OCI-M1 (cell line): Measurements from ENCODE around the gene GNAQ.
A peak's percentile ranks its signal among the peaks of the same experiment; 100 is the strongest.

Experiments used
- DNase-seq: peaks from one replicate; lab custom pipeline; 2025; lab: John Stamatoyannopoulos, UW

GNAQ gene

DNA sequence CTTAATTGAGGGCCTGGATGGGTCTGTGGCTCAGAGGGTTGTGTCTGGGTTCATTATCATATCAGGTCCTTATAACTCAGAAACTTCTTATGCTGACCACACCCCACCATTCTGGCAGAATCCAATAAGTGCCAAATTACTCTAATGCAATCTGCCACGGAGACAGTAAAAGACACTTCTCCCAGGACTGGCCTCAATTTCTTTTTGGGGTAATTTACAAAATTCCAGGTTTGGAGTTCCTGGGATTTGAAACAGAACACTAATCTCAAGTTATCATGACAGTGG is 187.8 kb downstream of the GNAQ start:
- no peak for DNase-seq

DNA sequence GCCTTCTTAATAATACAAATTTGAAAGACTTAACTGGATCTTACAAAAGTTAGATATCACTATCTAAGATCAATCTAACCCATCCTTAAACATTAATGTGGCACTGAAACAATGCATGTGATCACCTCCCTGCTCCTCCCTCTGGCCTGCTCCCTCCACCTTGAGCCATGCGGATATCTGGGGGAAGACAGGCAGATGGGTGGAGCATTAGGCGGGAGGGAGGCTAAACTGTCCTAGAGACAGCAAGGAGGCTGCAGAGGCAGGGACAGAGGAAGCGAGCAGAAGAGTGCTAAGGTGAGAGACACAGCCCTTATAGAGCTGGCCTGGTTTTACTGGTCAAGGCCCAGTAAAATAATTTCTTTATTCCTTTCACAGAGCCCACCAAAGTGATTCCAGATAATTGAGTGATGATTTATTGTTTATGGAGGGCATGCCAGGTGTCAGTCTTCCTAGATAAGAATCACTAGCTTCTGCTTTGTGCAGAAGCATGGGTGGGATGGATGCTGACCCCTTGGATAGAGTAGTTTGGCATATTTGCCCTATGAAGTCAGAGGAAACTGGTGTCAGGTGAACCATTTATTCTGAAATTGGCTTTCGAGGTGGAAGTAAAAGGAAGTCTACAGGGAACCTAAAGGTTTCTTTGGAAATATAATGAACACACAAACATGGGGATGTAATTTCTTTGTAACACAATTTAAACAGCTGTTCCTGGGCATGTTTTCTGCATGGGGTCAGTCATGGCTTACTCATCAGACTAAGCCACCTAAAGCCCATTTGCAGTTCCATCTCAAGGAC is 188.3 kb downstream of the GNAQ start:
- no peak for DNase-seq

DNA sequence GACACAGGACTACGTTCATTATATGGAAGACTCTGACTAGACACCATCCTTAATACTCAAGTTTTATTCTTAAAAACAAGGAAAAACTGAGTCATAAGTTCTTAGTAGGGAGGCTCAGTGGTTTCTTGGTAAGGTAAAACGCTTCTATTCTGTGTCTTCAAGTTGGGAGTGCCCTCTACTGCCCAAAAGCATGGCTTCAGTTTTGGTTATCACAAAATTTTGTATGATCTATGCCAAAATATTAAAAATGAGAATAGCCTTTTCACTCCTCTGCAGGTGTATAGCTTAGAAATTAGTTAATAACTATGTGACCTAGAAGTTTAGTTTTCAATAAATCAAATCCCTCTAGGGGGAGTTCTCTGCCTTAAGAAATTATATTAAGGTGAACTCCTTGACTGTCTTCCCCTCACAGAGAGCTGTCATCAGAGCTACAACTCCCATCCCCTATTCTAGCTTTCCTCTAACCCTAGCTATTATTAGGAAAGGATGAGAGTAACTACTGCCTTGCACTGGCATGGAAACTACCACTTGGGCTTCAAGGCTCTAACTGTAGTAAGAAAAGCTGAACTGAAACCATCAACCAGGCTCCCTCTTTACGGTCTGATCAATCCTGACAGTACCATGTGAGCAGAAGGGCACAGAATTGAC is 189.7 kb downstream of the GNAQ start:
- peak; percentile 66 for DNase-seq

DNA sequence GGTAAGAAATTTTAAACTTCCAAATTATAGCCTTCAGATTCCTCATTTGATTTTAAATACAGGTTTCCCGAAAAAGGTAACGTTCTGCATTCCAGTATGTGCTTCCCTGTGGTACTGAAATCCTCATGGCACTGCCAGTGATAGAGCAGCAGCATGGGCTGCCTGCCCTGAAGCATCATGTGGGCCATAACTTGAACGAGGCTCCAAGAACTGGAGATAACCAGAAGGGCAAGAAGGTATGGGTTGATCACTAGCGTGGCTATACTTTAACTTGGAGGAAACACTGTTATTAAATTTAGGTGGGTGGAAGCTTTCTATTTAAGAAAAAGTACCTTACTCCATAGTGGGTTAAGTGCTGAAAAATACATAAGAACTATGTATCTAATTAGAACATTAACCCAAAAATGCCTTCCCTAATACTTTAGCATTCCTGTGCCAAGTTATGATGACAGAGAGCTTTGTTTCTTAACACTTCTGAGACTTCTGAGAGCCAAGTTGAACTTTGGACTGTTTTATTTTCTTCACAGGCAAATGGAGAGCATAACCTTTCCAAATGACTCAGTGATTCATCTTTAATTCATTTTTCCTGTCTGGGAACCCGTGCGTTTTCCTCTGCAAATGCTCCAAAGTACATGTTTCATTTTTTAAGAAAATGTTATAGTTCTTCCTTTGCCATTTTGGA is 192.0 kb downstream of the GNAQ start:
- DNase-seq: no peak

DNA sequence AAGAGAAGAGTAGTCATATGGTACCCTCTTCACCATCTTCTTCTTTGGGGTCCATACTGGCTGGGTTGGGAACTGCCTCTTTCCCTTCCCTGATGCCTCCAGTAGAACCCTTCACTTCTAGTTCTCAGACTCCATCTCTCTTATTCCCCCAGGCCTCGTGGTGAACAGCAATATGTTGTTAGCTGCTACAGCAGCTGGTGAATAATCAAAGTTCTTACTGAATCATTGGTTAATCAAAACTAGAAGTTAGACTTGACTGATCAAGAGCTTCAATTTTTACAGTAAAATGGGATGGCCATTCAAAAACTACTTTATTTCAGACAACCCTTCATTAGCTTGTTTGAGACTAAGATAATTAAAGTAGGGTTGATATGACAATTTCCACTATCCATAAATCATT is 192.6 kb downstream of the GNAQ start:
- no peak for DNase-seq

DNA sequence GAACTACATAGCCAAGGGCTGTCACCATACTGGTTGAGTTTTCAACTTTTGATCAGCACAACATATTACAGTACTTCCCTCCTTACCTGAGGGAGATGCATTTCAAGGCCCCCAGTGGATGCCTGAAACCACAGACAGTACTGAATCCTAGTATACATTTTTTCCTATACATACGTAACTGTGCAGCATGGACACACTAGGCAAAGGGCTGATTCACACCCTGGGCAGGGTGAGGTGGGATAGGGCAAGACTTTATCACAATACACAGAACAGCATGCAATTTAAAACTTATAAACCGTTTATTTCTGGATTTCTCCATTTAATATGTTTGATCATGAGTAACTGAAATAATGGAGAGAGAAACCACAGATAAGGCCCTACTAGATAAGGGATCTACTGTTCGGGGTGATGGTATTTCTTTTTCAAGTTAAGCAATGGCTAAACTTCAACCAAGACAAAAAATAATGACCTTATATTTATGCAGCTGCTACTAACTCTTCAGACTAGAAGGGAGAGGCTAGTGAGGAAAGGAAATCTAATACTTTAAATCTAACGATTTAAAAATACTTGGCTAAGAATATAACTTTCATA is 196.6 kb downstream of the GNAQ start:
- DNase-seq: peak; percentile 47

DNA sequence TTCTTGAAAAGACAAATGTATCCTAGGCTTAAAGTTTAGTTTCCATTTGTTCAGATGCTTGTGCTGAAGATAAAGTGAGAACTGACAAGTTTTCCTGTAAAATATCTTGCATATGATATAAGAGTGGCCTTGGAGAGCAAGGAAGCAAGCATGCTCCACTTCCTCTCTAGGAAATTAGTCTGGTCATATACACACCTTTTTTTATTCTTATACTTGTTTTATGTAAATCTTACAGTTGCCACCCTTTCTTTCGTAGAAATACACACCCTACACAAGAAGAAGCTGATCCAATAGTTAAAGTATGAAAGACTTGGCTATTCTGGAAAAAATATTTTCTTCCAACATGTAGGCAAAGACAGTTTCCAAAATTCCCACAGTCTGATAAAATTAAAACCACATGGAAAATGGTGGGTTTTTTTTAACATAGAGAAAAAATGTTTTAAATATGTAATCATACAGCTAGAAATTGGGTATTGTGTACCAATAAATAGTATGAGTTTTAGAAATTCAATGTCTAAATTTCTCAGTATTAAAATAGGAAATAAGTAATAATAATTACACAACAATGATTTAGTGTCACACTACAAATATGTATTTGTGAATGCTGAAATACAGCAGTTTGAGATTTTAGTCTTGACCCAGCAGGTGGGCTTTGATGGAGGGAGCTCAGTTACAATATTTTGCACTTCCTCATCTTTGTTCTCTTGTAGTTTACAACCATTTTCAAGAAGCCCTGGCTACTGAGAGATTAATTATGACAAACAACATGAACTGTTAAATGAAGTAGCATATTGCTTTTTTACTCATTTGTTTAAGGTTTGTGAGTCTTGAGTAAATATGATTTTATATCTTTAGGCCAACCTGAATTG is 197.8 kb downstream of the GNAQ start:
- no peak for DNase-seq

DNA sequence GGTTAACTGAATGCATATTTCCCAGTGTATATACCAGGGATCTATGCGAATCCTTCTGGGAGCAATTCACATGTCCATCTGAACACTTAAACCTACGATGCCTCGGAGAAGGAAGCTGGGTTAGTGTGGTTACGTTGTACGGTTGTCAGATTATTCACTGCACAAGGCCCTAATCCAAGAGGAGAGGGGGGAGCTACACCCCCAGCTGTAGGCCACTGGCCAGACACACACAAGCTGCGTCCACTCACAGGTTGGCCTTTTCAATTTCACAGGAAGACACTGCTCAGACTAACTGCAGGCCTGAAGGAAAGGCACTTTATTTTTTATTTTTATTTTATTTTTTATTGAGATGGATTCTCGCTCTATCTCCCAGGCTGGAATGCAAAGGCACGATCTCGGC is 199.0 kb downstream of the GNAQ start:
- no peak for DNase-seq

DNA sequence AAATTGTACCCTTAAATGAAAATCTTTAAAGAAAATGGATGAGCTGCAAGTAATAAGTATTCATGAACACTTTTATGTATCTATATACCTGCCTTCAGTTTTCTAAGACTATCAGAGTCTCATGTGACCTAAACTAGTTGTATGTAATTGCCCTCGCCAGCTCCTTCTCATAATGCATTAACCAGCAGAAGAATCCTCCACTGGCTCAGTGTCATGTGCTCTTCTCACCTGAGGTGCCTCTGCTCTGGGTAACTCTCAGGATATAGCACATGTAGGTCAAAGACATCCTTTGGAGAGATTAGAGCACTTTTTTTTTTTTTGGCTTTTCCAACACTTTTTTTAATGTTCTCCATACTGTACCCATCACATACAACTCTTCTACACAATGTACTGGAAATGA is 199.8 kb downstream of the GNAQ start:
- DNase-seq: no peak

DNA sequence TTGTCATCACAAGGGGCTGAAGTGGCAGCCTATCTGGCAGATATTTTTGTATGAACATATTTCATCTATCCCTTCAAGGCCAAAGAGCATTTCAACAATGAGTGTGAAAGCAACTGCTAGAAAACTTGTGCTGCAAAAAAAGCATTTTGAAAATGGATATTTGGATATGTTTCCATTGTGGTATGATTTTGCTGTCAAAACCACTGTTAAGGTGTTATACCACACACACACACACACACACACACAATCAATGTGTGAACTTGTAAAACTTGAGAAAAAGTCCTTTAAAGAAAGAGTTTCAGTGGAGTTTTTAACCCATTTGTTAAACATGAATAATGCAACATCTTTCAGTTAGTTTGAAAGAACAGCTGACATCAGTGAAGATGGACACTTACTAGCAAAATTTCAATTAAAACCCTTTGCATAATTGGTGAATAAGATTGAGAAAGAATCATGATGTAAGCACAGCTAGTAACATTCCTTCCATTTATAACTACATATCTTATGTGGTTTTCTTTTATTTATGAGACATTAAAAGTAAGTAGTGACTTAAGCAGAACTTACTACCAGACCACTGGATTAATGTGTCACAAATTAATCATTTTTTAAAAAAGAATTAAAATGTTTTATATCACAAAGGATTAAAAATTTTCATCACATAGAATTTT is 200.9 kb downstream of the GNAQ start:
- DNase-seq: no peak

DNA sequence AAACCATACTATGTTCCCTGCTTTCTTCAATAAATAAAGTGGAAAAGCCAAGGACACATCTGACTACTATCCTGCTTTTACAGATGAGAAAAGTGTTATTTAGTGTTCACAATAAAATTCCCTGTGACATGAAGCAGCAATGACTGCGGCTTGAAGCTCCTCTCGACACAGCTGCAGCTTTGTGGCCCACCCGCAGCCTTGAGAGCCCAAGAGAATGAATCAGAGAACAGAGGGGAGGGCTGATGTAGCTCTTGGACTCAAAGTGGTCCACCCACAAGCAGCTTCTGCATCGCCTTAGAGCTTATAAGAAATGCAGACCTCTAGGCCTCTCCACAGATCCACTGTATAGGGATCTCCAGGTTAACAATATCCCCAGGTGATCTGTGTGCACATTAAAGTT is 202.2 kb downstream of the GNAQ start:
- no peak for DNase-seq

DNA sequence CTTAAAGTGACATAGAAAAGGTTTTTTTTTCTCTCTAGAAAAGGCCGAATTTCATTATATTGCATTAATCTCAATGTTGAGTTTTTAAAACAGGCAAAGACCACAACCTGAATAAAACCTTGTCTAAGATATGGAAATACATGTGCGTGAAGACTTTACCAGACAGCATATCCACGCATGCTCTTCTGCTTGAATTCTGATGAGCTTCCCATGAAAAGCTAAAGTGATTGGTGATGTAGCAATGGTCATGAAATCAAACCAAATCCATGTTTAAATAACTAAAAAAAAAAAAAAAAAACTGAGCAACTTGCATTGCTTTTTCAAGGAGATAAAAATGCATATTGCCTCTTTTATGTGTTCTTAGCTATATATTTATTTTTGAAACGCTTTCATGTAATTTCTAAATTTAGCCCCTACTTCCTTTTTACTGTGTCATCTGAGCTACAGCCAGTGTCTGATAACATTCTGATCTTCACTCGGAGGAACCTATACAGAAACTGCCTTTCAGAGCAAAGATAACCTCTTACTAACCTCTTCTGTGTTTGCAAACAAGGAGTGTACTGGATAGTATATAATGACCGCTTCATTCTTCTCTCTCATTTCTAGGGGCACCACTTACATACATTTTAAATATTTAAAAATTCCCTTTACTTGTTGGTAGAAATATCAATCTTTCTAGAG is 204.4 kb downstream of the GNAQ start:
- peak; percentile 92 for DNase-seq

DNA sequence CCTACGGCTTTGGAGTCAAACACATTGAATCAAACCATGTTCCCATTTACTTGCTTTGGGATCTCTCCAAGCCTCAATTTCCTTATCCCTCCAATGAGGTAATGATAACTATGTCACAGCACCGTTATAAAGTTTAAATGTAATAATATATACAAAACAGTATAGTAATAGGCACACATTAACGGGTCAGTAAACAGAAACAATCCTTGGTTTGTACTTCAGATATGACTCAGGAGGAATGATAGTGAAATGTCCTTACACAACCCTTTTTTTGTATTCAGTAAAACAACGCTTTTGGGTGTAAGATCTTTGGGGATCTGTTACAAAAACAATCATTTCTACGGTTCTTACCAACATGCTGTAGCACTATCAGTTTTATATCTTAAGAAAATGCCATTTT is 205.0 kb downstream of the GNAQ start:
- DNase-seq: no peak

DNA sequence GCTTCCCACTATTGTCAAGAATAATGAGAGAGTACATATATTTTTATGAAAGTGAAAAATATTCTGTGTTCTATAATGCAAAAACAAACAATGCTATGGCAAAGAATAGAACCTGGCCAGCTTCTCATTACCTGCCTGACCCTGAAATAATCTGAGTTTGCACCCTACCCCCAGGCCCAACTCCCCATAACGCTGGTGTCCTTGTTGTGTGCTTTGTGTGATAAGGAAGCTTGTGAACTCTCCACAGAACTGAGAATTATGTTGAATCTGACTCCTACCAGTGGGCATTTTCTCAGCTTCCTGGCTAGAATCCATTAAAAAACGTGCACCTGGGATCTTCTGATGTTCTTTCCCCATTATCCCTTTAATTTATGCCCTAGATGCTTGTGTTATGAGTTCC is 205.5 kb downstream of the GNAQ start:
- DNase-seq: no peak

DNA sequence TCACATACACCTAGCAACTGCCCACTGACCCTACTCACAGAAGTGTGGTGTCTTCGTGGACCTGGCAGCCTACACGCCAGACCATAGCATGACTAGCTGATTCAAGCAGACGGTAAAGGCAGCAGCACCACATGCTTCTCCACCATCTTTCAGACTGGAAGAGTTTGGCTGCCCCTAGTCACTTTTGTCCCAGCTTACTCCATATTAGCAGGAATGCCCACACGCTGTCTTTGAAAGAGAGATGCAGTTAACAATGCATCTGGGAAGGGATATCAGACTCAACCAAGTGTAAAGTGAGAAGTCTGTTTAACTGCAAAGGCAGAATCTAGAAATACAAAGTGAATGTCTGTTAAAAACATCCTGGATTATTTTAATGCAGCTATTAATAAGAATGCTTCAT is 206.2 kb downstream of the GNAQ start:
- no peak for DNase-seq

DNA sequence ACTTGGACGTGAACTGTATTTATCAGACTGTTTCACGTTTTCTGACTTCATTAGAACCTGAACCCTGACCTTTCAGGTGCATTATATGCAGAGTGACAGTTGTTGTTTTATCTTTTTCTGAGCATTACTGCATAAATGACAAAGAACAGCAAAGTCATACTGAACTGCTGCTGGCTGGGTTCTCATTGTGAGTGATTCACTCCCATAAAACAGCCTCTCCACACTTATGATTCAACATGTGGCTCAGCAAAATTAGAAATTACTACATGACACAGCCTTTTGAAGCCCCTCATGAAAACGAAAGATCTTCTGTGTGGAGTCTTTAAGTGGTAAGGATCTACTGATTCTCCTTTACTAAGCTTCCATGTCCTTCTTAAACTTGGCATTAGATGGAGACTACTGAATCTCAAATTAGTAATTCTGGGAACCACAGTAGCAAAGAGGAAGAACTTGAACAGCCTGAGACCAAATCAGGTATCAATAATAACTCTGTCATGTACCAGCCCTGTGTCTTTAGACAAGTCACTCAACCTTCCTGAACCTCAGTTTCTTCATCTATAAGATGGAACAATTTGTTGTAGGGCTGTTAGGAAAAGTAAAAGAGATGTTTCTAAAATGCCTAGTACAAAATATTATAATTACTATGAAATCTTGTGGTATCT is 211.2 kb downstream of the GNAQ start:
- peak; percentile 69 for DNase-seq

DNA sequence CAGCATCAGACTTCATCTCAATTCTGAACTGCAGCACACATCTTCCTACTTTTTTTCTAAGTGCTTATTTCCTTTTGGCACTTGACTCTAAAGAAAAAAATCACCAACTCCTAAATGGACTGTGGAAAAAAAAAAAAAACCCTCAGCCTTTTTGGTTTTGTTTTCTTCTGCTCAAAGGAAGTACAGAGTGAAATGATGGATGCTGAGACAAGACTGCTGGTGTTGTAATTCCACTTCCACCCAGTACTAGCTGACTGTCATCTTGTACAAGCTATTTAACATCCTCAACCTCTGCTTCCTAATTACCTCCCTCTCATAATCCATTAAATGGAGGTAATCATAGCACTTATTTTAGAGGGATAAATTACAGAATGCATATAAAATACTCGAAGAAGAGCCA is 212.0 kb downstream of the GNAQ start:
- no peak for DNase-seq

DNA sequence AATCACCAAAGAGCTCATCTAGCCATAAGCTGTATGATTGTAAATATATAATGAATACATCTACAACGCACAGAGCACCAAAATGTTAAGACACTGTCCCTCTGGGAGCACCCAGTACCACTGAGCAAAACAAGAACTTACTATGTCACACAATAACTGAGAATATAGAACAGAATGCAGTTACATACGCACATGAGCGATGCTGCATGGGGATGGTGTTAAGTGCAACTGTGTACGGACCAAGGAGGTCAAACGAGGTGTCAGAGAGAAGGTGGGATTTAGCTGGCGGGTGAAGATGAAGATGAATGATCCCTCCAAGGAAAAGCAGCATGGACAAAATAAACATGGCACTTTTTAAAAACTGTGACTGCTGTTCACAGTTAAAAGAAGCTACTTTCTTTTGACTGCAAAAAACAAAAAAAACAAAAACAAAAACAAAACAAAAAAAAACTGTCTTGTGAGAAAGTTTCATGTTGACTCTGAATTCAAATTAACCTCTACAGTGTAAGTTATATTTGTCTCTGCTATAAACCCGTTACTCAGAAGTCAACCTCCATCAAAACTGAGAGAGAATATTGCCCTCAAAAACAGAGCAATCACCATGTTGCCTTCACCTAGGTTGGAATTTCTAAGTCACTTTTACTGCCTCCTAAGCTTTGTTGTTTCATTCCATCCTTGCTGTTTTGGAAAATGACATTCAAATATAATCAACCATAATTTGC is 213.9 kb downstream of the GNAQ start:
- no peak for DNase-seq

DNA sequence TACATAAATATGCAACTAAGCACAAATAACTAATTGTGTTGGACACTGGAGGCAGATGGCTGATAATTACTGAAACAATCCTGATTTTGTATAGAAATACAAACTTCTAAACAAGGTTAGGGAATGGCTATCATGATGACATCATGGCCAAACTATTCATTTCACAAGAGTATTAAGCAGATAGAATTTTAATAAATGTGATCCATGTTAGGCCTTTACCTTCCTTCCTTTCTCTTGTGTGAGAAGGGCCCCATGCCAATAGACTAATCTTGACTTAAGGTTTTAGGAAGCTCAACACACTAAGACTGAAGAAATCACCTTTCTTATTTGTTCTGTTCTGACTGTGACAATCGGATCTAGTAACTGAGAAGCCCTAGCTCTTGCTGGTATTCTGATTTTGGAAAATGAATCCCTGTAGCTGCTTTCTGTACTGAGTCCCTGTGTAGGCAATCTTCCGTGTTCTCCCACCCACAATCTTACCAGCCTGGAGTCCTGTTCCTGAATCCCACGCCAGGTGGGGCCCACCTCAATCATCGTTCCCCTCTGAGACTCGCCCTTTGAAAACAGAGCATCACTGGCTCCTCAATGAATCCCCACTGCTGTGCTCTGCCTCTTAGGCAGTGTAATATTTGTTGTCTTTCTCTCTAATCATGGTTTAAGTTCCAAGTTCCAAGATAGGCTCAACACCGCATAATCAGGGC is 214.8 kb downstream of the GNAQ start:
- DNase-seq: no peak
